G401.6 (cell line): ENCODE measurements around the gene CDK14.

Experiments used
- FAIRE-seq: peaks from 2 replicates; lab custom pipeline; 2012; peaks lifted over from hg19 to GRCh38; lab: Jason Lieb, UNC

The CDK14 gene

DNA sequence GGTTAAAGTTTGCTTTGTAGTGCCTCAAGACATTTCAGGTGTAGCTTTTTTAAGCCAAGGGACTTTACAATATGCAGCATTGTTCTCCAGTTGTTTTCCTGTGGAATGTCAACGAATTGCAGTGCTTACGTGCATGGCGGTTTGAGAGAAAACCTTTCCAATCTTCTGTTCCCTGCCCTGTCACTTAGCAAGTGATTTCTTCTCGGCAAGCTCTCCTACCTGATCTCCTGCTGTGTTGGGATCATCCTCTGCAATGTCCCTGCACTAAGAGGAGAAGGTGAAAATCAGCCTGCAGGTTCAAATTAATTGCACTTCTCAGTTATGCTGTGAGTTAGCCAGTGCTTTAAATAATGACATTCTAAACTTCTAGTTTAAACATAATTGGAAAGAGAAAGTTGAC is 470.5 kb downstream of the CDK14 start:
- no peak for FAIRE-seq

DNA sequence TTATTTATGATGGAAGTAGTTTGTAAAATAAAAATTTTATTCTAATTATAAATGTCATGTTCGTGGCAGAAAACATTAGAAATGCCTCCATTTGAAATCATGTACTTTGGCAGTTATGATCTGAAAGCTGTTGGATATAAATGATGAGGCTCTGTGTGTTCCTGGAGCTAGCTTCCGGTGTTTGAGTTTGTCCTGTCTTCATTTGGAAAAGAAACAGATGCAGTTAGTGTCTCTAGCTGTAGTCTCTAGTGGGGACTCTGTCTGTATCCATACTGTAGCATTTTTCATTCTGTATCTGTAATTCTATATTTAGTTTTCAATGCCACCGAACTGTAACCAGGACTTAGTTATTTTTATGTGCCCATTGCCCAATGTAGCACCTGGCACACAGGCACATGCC is 471.1 kb downstream of the CDK14 start:
- FAIRE-seq = no peak

DNA sequence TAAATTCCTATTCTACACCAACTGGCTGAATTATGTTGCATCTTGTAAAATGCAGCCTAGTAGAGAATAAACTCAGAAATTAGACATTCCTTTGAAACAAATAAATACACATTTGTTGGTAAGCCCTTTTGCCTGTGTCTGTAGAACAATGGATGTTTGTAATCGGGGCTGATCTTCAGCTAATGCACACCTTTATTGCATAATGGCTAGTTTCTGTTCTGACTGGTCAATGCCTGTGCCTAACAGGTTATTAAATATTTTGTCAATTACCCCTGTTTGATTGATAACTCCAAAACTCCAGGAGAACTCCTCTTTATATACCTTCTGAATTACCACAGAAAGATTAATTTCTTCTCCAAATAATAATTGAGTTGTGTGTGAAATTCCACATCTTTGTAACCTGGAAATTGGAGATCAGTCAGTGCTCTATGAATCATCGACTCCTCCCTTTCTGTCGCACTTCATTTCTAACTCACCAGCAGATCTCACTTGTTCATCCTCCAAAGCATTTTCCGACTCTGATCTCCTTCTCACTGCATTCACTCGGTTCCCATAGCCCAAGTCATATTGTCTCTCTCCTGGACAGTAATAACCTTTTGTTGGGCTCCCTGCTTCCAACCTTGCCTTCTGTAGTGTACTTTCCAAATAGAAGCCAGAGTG is 472.1 kb downstream of the CDK14 start:
- FAIRE-seq = no peak

DNA sequence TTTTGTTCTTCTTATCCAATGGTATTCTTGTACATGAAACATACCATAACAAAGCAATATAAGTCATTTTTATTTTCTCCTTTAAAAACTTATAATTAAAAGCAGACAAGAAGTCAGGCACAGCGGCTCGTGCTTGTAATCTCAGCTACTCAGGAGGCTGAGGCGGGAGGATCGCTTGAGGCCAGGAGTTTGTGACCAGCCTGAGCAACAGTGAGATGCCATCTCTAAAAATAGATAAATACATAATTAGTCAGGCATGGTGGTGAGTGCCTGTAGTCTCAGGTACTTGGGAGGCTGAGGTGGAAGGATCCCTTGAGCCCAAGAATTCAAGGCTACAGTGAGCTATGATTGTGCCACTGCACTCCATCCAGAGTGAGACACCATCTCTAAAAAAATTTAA is 473.0 kb downstream of the CDK14 start:
- no peak for FAIRE-seq

DNA sequence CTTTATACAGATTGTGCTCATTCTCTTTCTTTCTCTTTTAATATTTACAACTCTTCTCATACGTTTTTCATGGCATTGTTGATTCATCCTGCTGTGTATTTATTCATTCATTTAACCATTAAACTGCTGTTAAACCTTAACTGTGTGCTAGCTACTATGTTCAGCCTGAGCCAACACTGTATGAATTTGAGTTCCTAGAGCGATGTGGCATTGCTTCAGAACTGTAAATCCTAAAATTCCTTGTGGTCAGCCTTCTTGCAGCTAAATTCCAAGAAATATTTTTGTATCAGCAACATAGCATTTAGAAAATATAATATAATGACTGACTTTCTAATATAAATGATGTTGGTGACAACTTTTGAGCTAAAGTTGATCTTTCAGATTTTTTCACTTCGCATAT is 483.4 kb downstream of the CDK14 start:
- no peak for FAIRE-seq

DNA sequence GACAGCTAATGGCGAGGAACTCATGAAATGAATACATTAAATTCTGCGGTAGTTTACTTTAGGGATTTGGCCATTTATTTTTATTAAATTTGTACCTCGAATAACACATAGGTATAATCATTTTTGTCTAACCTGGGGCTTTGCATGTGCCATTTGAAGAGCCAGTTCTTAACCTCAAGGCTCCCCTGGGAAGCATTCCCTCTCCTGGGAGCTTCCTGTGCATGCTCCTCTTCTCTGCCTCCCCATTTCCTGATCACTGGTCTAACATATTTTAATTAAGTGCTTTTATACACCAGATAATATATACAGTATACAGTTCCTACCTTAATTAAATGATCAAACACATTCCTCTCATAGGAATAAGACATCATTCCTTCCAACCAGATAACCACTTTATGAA is 484.2 kb downstream of the CDK14 start:
- no peak for FAIRE-seq

DNA sequence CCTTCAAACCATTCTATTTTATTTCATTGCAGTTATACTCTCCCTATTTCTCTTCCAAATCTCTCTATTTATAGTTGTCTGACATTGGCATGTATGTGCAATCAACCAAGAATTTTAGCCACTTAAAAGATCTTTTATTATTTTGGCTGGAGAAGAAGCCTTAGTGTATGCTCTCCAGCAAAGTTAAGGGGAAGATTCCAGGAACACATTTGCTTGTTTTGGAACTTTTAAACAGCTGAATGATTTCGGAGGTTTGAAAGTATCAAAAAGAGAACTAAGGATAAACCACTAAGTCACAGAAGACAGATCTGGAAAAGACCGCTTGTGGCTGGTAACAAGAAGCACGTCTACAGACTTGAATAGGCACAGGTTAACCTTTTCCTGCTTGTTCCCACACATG is 485.9 kb downstream of the CDK14 start:
- FAIRE-seq = no peak

DNA sequence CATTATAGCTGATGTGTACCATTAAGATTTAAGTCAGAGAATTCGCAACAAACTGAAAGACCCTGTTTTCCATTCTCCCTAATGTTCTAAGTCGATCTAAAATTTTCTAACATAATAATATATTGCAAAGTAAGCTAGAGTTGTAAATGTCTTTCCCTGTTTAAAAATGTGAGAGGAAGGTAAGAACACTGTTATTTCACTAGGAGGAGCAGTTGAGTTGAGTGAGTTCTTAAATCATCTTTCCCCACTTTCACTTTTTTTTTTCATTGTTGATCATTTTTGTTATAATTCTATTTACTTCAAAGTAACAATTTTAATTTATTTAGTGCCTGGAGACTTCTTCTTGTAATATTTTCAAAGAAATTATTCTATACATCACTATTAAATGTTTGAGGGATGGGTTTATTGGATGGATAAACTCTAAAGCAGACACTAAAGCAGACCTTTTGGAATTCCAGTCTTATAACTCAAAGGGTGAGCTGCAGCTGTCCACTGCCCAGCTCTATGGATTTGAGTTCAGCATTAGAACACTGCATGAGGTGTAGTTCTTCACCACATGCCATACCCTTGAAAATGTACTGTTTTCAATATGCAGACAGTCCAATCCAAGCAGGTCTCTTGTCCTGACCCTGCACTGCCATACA is 486.9 kb downstream of the CDK14 start:
- FAIRE-seq = peak; percentile 85

DNA sequence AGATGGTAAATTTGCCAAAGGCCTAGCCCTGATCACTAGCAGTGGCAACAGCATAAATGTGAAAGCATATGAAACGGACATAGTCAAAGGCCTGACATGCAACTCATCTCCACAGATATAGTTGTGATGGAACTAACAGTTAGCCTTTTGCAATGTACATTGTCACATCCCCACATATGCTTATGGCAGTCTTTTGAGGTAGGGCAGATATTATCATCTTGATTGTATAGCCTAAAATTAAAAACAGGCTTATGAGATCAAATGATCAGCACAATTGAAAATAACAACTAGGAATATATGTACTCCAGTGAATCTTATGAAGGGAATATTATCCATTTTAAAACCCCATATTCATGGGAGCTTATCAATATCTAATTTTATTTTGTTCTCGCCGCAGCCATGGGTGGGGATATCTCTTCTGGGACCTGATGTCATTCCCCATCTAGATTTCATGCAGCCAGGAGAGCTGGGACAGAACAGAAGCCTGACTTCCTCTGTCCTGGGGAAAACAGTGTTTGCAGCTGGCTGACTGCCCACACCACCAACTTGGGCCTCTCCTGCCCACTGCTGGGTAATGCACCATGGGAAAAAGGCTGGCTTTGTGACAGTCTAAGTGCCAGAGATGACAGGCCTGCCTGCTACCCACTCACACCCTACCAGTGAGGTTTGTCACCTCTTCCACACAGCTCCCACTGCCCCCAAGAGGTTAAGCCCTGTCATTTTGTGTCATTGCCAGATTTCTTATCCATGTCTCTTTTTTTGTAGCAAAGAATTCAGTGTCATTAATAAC is 487.9 kb downstream of the CDK14 start:
- no peak for FAIRE-seq

DNA sequence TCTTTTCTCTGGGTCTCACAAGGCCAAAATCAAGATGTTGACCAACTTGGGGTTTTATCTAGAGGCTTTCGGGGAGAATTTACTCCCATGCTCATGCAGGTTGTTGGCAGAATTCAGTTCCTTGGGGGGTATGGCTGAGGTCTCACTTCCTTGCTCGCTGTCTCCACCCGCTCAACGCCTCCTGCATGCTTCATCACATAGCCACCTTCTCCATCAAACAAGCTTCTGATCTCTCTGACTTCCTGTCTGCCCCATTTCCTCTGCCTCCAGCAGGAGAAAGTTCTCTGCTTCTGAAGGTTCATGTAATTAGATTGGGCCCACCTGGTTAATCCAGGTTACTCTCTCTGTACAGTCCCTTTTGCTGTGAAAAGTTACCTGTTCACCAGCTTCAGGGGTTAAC is 489.1 kb downstream of the CDK14 start:
- FAIRE-seq = no peak

DNA sequence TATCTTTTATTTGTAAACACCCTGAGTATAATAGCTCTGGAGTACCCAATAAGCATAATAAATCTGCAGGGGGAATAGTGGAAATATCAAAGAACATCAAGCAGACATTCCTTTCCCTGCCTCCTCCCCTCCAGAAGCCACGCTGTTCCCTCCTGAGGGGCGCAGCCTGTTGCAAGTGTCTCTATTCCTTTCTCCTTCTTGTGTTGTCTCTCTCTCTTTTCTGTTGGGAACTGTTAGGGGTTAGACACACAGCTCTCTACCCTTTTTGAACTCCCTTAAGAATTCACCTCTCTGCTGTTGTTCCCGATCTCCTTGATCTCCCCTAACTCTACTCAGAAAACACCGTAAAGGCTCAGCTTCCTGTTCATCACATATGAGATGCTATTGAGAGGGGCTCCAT is 490.1 kb downstream of the CDK14 start:
- FAIRE-seq = no peak

DNA sequence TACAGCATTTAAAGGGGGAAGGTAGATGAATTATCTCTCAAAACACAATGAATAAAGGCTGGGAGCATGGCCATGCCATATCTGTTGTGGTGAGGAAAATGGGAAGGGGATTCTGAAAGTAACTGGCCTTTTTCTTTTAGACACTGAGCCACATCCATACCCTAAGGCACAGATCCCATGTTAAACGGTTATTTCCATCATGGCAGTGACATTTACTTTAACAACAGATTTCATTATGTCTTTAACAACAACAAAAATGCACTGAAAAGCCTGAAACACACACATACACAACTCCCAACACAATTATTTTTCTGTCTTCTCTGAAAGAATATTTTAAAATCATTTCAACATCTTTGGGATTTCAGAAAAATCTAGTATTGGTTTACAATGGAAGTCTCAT is 492.0 kb downstream of the CDK14 start:
- FAIRE-seq = no peak

DNA sequence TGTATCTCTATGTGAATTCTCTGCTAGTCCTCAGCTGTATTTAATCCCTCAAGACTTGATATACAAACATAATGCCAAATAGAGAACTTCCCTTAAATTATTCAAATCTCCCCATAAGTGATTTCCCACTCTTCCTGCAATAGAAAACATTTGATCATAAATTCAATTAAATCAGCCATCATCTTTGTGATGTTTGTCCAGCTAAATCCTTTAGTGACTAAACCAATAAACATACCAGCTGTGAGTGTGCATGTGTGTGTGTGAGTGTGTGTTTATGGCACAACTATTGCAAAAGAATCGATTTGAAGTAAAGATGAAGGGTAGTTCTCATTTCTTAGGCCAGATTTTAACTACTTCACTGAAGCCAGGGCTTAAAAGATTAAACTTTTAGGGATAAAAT is 492.6 kb downstream of the CDK14 start:
- FAIRE-seq = no peak

DNA sequence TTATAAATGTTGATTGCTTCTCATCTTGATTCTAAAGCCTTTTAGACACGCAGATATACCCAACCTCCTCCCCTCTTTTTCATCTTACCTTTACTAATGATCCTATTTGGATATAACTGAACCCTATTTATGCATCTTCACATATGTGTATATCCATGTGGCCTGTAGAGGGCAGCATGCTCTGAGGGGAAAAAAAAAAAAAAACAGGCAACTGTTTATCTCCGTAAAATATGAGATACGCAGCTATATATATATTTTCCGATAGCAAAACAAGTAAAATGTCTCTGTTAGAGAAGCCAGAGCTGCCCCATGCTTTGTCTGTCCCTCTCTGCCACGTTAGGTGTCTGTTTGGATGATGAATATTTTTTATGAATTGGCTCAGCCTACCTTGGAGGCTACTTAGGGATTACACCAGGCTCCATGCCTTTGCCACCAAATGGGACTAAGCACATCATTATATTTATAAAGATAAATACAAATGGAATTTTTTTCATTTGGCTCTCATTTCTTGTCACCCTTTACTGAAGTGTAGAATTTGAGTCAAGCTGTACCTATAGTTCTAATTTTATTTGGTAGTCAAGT is 493.4 kb downstream of the CDK14 start:
- FAIRE-seq = peak; percentile 45

DNA sequence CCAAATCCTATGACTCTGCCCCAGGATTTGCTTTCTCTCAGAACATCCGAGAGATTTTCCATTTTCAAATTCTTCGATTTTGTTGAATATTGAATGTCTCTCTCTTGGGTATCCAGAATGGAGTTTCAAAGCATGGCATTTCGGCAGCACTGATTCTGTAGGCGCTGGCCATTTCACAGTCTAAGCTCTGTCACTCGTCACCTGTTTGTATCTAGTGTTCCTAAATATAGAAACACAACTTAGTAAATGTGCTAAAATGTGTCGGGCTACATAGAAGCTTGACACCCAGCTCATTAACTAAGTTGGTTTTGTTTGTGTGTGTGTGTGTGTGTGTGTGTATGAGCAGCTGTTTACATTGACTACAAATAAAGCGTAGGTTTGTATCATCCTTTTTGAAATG is 494.6 kb downstream of the CDK14 start:
- no peak for FAIRE-seq

DNA sequence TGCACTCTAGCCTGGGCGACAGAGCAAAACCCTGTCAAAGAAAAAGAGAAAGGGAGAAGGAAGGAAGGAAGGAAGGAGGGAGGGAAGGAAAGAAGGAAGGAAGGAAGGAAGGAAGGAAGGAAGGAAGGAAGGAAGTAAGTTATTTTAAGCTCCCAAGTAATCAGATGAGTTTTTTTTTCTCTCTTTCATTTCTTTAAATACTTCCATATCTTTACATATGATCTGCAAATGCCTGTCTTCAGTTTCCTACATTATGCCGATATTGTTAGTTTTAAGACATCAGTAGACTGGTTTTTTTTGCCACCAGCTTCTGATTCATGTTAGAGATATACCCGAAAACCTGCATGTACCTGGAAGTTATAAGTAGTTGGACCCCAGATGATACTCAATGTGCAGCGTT is 495.5 kb downstream of the CDK14 start:
- no peak for FAIRE-seq

DNA sequence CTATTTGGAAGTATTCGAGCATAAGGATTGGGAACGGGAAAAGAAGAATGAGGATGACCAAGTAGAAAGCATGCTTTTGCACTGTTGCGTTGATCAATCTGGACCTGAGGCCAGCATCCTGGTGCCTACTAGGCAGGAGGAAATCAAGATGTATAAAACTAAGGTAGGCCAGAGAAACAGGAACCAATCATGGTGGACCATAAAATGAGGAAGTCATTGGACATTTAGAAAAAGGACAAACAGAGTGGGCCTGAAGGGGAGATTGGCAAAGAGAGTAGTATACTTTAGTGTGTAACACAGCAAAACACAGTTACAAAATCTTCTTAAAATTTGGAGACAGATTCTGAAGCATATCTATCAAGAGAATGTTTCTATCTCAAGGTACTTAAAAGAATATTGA is 497.1 kb downstream of the CDK14 start:
- no peak for FAIRE-seq

DNA sequence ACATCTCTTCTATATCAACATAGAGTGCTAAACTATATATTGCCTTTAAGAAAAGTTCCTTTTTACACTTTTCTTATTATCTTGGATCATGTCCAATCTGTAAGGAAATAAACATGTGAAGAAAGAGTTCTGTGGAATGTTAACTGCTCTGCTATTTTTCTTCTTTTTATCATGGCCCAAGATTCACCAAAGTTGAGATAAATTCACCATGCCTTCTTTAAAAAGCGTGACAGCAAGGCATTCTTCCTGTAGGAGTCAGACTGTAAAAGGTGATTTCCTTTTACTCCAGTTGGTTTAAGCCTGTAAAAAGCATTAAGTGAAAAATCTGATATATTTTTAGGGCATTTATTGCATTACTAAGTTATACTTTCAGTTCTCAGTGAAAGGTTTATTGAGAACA is 502.4 kb downstream of the CDK14 start:
- no peak for FAIRE-seq

DNA sequence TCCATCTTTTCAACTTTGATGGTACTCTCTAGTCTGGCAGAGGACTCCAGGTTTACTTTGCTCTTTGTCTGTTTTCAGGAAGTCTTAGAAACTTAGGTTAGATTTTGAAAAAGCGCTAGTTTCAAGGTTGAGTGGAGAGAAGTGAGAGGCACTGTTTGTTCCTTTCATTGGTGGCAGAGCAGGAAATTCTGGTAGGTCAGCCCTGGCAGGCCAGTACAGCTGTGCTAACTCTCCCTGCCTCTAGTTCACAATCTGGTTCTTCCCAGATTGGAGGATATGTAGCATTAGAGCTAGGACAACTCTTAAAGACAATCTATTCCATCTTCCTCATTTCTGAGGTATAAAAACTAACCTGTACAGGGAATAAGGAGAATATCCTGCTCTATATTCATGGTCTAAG is 507.2 kb downstream of the CDK14 start:
- FAIRE-seq = no peak

DNA sequence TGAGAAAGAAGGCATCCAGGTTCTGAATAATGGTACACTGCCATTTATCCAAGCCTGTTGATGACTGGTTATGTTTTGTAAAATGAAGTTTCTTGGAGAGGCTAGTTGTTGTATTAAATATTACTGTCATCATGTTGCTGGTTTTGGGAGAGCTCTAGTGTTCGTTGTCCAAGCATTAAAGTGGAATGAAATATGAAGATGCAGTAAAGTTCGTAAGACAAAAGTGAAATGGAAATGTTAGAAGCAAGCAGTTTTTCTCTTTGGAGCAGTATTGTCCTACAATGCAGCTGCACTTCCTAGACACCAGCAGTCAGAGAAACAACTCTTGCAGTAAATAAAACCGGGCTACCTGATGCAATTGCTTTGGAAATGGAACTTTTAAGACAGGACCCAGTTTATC is 511.3 kb downstream of the CDK14 start:
- no peak for FAIRE-seq

DNA sequence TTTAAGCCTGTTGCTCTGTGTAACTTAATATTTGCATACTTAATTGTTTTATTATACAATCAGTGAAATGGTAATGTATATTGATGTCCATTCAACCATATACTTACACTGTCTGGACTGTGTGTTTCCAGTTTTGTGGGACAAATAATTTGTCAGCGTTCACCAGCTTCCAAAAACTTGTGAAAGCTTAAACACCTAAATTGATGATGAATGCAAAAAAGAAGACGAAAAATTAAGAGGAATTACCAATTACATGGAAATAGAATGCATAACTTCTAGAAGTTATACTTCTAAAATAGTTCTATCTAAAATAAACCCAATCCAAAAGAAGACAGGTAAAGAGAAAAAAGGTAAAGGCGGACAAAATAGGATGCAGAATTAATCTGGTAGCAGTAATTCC is 513.1 kb downstream of the CDK14 start:
- FAIRE-seq = no peak

DNA sequence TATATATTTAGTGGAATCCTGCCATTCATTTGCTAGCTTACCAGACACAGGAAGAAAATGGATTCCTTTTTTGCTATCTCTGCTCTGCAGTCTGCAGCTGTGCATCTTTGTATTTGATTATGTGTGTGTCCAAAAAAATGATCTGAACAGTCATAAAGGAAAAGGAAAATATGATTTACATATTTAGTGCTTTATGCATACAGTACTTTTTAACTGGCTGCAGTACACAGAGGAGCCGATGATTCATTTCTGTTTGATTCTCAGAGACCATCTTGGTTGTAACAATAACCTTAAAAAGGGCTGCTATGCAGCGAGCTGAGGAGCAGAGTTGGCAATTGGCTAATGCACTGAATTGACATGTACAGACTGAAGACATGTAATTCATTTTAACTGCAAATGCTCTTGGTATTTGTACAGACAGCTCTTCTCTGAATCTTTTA is 516.8 kb downstream of the CDK14 start:
- FAIRE-seq = no peak

DNA sequence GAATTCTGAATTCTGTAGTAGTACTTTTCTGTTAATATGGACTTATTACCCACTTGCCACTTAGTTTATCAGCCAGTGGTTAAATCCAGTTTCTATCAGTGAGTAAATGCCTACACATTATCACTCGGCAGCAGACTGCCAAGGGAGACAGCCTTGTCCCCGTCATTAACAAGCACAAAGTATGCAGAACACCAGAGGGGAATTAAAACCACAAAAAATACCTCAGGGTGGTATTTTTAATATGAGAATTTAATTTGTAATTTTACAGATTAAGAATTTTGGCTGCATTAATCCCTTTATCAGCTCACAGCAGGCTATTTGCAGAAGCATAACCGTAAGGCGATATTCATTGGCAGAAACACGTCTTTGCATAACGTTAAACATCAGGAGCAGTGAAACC is 518.1 kb downstream of the CDK14 start:
- no peak for FAIRE-seq
